ENCODE measurements around the gene TKT.

DNA sequence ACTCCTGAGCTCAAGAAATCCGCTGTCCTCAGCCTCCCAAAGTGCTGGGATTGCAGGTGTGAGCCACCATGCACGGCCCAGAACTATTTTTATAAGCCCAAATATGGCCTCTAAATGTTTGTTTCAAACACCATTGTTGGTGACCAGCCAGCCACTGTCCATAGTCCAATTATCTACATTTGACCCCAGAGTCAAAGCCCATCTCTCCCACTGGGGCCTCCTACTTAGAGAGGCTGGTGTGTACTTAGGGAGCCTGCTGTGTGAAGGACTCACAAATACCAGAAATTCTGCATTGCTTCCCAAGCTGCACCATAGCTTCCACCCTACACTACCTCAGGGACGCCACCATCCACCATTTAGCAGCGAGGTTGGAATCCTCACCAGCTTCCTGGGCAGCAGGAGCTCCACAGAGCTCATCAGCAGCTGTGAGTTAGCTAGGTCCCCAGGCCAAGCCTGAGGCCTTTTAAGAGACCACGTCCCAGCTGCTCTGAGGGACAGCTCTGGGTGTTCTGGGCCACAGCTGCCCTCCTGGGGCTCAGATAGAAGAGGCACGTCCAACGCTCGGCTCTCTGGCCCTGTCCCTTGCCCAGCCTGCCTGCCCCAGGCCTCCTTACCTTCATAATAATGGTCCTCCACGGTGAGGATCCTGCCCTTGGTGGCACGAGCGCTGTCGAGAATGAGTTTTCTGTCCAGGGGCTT lies 29.5 kb downstream of the TKT start:
- TF ChIP-seq, protein P1, sequence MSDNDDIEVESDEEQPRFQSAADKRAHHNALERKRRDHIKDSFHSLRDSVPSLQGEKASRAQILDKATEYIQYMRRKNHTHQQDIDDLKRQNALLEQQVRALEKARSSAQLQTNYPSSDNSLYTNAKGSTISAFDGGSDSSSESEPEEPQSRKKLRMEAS (IDR thresholded peaks at IDR 0.05) = no peak
- TF ChIP-seq SIN3A (IDR thresholded peaks at IDR 0.05; ENCODE audit: low read depth) = no peak

All from HCT116 (cell line).